ENCODE results near the gene MEGF11.

DNA sequence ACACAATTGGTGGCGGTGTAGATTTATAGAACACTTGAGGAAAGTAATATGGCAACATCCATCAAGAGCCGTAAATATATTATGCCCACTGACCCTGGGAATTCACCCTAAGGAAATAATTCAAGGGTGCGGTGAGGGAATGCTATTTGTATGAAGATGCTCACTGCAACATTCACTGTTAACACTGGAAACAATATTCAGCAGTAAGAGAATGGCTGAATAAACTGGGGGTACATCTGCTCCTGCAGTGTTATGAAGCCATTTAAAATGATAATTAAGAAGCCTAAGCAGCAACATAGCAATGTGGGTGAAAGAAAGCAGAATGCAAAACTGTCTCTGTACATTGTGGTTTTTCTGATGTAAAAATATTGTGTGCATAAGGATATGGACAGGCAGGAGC, 296.7 kb downstream of the MEGF11 start:
- TF ChIP-seq, protein P1, sequence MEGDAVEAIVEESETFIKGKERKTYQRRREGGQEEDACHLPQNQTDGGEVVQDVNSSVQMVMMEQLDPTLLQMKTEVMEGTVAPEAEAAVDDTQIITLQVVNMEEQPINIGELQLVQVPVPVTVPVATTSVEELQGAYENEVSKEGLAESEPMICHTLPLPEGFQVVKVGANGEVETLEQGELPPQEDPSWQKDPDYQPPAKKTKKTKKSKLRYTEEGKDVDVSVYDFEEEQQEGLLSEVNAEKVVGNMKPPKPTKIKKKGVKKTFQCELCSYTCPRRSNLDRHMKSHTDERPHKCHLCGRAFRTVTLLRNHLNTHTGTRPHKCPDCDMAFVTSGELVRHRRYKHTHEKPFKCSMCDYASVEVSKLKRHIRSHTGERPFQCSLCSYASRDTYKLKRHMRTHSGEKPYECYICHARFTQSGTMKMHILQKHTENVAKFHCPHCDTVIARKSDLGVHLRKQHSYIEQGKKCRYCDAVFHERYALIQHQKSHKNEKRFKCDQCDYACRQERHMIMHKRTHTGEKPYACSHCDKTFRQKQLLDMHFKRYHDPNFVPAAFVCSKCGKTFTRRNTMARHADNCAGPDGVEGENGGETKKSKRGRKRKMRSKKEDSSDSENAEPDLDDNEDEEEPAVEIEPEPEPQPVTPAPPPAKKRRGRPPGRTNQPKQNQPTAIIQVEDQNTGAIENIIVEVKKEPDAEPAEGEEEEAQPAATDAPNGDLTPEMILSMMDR (IDR thresholded peaks at IDR 0.05; ENCODE audit: insufficient read depth, low read length) = no peak
- TF ChIP-seq GABPA (IDR thresholded peaks at IDR 0.05; ENCODE audit: low read depth) (no peak), POLR2AphosphoS5 (IDR thresholded peaks at IDR 0.05; ENCODE audit: low read depth) (no peak)
- TF ChIP-seq, protein P2, sequence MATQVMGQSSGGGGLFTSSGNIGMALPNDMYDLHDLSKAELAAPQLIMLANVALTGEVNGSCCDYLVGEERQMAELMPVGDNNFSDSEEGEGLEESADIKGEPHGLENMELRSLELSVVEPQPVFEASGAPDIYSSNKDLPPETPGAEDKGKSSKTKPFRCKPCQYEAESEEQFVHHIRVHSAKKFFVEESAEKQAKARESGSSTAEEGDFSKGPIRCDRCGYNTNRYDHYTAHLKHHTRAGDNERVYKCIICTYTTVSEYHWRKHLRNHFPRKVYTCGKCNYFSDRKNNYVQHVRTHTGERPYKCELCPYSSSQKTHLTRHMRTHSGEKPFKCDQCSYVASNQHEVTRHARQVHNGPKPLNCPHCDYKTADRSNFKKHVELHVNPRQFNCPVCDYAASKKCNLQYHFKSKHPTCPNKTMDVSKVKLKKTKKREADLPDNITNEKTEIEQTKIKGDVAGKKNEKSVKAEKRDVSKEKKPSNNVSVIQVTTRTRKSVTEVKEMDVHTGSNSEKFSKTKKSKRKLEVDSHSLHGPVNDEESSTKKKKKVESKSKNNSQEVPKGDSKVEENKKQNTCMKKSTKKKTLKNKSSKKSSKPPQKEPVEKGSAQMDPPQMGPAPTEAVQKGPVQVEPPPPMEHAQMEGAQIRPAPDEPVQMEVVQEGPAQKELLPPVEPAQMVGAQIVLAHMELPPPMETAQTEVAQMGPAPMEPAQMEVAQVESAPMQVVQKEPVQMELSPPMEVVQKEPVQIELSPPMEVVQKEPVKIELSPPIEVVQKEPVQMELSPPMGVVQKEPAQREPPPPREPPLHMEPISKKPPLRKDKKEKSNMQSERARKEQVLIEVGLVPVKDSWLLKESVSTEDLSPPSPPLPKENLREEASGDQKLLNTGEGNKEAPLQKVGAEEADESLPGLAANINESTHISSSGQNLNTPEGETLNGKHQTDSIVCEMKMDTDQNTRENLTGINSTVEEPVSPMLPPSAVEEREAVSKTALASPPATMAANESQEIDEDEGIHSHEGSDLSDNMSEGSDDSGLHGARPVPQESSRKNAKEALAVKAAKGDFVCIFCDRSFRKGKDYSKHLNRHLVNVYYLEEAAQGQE (IDR thresholded peaks at IDR 0.05; ENCODE audit: insufficient replicate concordance, low read depth) = no peak
